OCI-M2 (cell line): Measurements from ENCODE around the gene NRL.
A peak's percentile ranks its signal among the peaks of the same experiment; 100 is the strongest.

Experiments used
- DNase-seq: peaks from one replicate; lab custom pipeline; 2025; ENCODE audit not compliant: unreplicated experiment; lab: John Stamatoyannopoulos, UW

NRL gene

GRCh38 chr14:24114532-24115421, at the start of gene NRL, which contains the start of gene DCAF11:
Gene NRL (minus strand): TSS chr14:24114949. CDS start chr14:24082848, 32,101 bp downstream.
Gene DCAF11 (plus strand): TSS chr14:24114777. CDS start chr14:24115595, 818 bp downstream.
- DNase-seq = peak; percentile 96

- DNase-seq = no peak
Observed at GRCh38 chr14:24162093-24162492, 47.3 kb upstream of the NRL start.

- peak; percentile 90 for DNase-seq
Observed at GRCh38 chr14:24160850-24161804, 46.4 kb upstream of the NRL start, which contains the start of gene IRF9. Gene IRF9 (plus strand): TSS chr14:24161265. CDS start chr14:24162145, 880 bp downstream.

- no peak for DNase-seq
Observed at GRCh38 chr14:24160499-24160849, 45.7 kb upstream of the NRL start.

GRCh38 chr14:24159777-24160498, 45.2 kb upstream of the NRL start:
- DNase-seq = no peak

GRCh38 chr14:24157331-24157730, 42.6 kb upstream of the NRL start:
- no peak for DNase-seq

- no peak for DNase-seq
Observed at GRCh38 chr14:24156840-24157239, 42.1 kb upstream of the NRL start.

- DNase-seq = no peak
Observed at GRCh38 chr14:24155100-24155499, 40.4 kb upstream of the NRL start.

- DNase-seq = no peak
Observed at GRCh38 chr14:24151404-24152080, 36.8 kb upstream of the NRL start.

GRCh38 chr14:24150993-24151392, 36.2 kb upstream of the NRL start:
- DNase-seq = no peak

- no peak for DNase-seq
Observed at GRCh38 chr14:24150567-24150966, 35.8 kb upstream of the NRL start.

- no peak for DNase-seq
Observed at GRCh38 chr14:24150061-24150460, 35.3 kb upstream of the NRL start.

GRCh38 chr14:24149302-24149969, 34.7 kb upstream of the NRL start:
- DNase-seq = no peak

GRCh38 chr14:24147761-24148428, 33.1 kb upstream of the NRL start:
- DNase-seq = no peak

GRCh38 chr14:24146978-24147760, 32.4 kb upstream of the NRL start, which contains the start of gene RNF31:
Gene RNF31 (plus strand): TSS chr14:24147498. CDS start chr14:24147699, 201 bp downstream.
- DNase-seq = peak; percentile 97

- DNase-seq = peak; percentile 87
Observed at GRCh38 chr14:24146453-24146977, 31.8 kb upstream of the NRL start, which contains the start of gene PSME2. Gene PSME2 (minus strand): TSS chr14:24146610. CDS start chr14:24146581, 29 bp downstream.

GRCh38 chr14:24145690-24146452, 31.1 kb upstream of the NRL start:
- no peak for DNase-seq
